T-helper 9 cell (primary cell): ENCODE results near the gene RCAN2.
"Not testable (repeated sequence)": the region's sequence is repeated elsewhere in the genome, so short reads cannot be mapped to it uniquely, and the experiment has no call there.

Experiments
- DNase-seq: peaks from one replicate; pipeline ENCODE4 v3.0.0-alpha.2; 2020

Gene RCAN2

DNA sequence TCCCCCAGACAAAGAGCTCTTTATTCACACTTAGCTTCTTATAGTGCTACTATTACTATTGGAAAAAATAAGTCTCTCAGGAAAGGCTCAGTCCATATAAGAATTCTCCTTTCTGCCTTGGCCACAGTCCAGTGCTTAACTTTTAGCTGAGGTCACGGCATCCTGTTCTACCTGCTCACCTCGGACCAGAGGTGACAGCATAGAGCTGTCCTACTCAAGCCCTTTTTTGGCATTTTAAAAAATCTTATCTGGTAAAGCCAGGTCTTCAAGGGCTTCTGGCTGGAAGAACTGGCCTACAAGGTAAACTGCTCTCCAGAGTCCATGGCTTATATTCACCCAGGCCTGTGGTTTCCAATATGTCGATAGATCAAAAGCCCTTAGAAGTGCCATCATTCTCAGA, 109.7 kb downstream of the RCAN2 start:
- DNase-seq, result no peak

DNA sequence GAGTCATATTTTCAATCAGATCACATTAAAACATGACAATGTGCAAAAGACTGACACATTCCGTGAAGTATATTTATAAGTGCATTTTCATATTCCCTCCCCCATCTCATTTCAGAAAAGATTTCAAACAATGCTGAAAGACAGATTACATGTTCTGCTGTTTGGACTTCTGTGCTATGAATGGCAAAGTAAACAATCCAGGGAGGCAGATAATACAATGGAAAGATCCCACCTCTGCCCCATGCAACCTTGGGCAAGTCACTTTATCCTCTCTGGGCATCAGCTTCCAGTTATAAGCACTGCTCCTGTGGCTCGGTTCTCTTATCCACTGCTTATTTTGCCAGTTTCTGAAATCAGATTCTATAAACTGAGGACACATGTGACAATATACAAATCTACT, 110.2 kb downstream of the RCAN2 start:
- no peak for DNase-seq

DNA sequence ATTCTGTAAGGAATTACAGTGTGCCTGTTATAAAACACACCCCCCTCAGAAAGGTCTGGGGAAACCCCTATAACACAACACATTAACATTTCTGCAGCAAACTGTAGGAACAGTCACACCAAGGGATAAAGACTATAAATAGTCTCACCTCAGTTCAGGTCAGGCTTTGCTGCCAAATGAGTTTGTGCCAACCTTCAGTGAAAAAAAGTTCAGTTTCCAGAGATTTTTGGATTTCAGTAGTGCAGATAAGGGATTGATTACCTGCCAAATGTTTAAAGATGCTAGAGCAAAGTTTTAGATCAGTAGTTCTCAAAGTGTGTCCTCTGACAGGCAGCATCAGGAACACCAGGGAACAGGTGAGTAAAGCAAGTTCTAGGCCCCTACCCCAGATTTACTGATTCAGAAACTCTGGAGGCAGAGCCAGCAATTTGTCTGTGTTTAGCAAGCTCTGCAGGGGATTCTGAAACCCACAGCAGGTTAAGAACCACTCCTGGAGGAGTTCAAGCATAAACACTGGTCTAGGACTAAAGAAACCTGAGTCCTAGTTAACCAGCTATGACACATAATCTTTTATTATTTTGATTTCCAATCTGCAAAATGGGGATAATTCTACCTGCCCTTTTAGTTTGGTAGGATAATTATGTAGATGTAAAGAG, 111.0 kb downstream of the RCAN2 start:
- DNase-seq, result no peak

DNA sequence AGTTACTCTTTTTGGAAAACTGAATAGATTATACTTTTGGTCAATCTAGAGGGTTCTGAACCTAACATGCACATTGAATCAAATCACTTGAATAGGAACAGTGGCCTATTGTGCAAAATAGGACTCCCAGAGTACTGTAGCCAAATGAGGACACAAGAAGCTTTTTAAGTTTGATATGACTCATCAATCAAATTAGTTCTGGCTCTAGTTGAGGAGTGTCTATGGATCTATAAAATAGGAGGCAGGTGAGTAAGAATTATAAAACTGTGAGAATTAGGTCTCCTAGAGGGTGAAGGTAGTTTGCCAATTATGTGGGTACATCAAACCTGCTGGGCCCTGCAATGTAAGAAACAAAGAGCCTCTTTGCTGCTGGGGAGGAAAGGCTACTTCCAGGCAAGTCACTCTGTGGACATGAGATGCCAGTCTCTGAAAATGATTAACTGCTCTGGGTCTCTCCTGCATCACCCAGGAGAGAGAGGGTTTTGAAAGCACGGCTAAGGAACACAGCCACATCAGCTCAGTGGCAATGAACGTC, 112.3 kb downstream of the RCAN2 start:
- DNase-seq, result no peak

- no peak for DNase-seq
Measured at GRCh38 chr6:46378161-46378881, 112.9 kb downstream of the RCAN2 start.

- DNase-seq, result no peak
Measured at GRCh38 chr6:46377209-46377608, 114.0 kb downstream of the RCAN2 start.

GRCh38 chr6:46376562-46377061, 114.6 kb downstream of the RCAN2 start:
- no peak for DNase-seq

GRCh38 chr6:46370622-46371021, 120.6 kb downstream of the RCAN2 start:
- no peak for DNase-seq

- DNase-seq, result no peak
Measured at GRCh38 chr6:46368169-46368536, 123.1 kb downstream of the RCAN2 start.

- DNase-seq, result no peak
Measured at GRCh38 chr6:46367354-46368168, 123.7 kb downstream of the RCAN2 start.

GRCh38 chr6:46366190-46366900, 124.9 kb downstream of the RCAN2 start:
- DNase-seq, result no peak

DNA sequence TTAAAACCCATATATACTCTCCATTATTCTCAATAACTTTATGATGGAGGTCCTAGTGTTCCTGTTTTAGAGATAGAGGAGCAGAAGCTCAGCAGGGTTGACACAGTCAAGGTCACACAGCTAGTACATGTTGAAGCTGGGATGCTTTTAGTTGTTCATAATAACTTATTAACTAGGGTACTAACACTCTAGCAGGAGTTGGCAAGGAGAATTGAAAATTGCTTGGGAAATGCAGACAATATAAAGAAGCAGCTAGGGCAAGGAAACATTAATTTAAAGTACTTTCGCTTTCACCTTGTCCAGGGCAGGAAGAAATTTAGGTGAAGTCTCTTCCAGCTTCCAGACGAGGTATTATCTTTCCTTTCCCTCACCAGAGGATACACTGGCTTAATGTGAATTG, 133.7 kb downstream of the RCAN2 start:
- DNase-seq, result no peak

- DNase-seq, result no peak
Measured at GRCh38 chr6:46356543-46356942, 134.7 kb downstream of the RCAN2 start.

GRCh38 chr6:46353528-46353927, 137.7 kb downstream of the RCAN2 start:
- DNase-seq, result no peak

GRCh38 chr6:46352541-46353268, 138.5 kb downstream of the RCAN2 start:
- no peak for DNase-seq

DNA sequence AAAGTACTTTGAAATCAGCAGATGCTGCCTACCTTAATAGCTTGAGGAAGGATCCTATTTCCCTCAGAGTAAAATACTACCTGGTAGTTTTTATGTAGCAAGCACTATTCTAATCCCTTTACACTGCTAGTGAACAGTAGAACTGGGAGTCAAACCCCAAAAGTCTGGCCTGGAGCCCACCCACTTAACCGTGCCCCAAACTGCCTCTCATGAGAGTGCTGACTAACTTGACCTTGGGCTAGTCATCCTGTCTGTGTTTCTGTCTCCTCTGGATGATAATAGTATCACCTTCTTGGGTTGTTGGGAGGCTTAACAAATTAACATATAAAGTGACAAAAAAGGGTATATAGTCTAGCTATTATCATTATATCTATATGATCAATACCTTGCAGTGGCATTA, 140.5 kb downstream of the RCAN2 start:
- no peak for DNase-seq

DNA sequence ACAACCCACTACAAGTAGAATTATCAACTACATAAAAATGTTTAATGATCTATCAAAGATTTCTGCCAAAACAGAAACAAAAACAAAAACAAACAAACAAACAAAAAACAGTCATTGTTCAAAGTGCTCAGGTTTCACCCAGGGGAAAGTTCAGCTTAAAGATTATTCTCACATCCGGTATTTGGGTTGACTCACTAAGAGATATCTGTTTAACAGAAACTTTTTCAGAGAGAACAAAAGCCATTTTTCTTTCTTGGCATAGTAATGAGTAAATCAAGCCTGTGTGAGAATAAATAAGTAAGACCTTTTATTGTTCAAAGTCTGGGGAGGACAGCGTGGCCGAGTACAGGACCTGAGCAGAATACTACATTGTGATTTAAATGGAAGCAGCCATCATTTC, 143.6 kb downstream of the RCAN2 start:
- no peak for DNase-seq

- no peak for DNase-seq
Measured at GRCh38 chr6:46340246-46340645, 151.0 kb downstream of the RCAN2 start.

DNA sequence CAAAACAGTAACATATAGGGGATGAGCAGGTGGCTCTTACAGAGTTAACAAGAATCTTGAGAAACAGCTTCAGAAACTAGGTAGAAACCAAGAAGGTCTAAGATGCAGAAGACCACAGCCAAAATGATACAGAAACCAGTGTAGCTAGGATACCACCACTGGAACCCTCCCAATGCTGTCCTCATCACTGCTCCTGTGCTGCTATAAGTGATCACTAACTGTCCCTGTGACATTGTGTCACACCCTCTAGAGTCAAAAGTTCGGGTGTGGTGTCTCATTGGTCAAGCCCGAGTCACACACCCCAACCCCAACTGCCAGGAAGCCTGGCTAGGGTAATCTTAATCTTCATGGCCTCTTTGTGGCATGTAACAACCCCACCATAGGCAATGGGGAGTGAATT, 153.1 kb downstream of the RCAN2 start:
- no peak for DNase-seq

DNA sequence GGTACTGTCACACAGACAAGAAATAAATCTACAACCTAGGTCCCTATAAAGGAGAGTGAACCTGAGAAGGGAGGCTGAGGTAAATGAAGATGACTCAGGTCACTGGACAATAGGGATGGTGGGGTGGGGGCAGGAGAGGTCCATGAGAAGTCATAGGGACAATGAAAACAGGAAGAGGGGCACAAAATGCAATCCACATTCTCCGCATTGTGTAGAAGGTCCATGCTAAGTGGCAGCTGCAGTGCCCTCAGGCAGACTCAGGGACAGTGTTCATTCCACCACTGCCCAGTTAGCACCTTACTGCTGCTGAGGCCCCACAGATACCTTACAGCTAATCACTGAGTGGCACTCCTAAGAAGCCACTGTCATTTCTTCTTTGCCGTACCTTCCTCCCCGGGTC, 156.8 kb downstream of the RCAN2 start:
- DNase-seq, result no peak

DNA sequence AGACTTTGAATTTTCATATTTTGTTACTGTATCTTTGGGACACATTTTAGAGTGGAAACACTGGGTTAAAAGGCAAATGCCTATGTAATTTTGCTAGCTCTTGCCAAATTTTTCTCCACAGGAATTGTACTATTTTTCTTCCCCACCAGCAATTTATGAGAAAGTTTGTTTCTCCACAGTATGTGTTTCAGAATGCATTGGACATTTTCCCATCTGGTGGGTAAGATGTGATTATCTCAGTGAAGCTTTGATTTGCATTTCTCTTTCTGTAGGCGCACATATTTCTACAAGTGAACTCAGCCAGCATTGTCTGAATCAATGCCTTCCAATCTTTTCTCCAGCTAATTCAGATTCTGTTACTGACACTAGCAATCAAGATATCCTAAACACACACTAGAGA, 157.8 kb downstream of the RCAN2 start:
- no peak for DNase-seq

GRCh38 chr6:46332448-46332847, 158.8 kb downstream of the RCAN2 start:
- not testable (repeated sequence) for DNase-seq
